ENCODE measurements around the gene MYBBP1A.

- TF ChIP-seq CTCF (IDR thresholded peaks at IDR 0.05; ENCODE audit: low read depth, low read length): no peak
- no peak for TF ChIP-seq EZH2phosphoT487 (IDR thresholded peaks at IDR 0.05; ENCODE audit: low read depth)
Measured at GRCh38 chr17:4492721-4493561, 62.2 kb downstream of the MYBBP1A start.
